ENCODE data around the gene ANO4.
"Not testable (repeated sequence)": the region's sequence is repeated elsewhere in the genome, so short reads cannot be mapped to it uniquely, and the experiment has no call there.

The ANO4 gene

GRCh38 chr12:100871195-100871734 lies 76.7 kb downstream of the ANO4 start:
- no peak for DNase-seq (ENCODE audit: low spot score)

DNA sequence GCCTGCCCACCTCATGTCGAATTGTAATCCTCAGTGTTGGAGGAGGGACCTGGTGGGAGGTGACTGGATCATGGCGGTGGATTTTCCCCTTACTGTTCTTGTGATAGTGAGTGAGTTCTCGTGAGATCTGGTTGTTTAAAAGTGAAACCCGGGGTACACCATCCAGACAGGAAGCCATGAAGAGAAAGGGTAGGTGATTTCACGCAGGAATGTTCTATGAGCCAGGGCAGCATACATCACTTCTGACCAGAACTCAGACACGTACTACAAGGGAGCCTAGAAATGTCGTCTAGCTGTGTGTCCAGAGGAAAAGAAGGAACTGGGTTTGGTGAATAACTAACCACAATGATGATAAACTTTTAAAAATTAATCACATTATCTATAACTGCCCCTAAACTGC lies 80.6 kb downstream of the ANO4 start:
- DNase-seq (ENCODE audit: low spot score), result no peak

GRCh38 chr12:100875771-100876170 lies 81.2 kb downstream of the ANO4 start:
- DNase-seq (ENCODE audit: low spot score), result peak; percentile 3

GRCh38 chr12:100877776-100878175 lies 83.2 kb downstream of the ANO4 start:
- no peak for DNase-seq (ENCODE audit: low spot score)

- DNase-seq (ENCODE audit: low spot score), result peak; percentile 57
Observed at GRCh38 chr12:100895192-100895591, 100.6 kb downstream of the ANO4 start.

GRCh38 chr12:100896192-100896591 lies 101.6 kb downstream of the ANO4 start:
- DNase-seq (ENCODE audit: low spot score), result no peak

DNA sequence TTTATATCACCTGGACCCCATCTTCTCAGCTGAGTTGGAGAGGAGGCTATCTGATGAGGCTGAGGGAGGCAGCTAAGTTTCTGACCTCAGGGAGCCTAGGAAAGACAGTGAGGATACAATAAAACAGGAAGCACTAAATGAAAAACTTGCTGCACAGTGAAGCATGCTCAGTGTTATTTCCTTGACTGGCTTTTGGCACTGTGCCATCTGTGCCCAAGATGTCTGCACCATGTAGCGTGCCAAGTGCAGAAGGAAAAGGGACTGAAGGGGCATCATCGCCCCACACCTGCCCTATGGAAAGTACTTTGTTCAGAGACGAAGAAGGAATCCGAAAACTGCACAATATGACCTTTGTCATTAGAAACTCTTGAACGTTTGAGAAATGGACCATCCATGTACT lies 102.7 kb downstream of the ANO4 start:
- peak; percentile 65 for DNase-seq (ENCODE audit: low spot score)

DNA sequence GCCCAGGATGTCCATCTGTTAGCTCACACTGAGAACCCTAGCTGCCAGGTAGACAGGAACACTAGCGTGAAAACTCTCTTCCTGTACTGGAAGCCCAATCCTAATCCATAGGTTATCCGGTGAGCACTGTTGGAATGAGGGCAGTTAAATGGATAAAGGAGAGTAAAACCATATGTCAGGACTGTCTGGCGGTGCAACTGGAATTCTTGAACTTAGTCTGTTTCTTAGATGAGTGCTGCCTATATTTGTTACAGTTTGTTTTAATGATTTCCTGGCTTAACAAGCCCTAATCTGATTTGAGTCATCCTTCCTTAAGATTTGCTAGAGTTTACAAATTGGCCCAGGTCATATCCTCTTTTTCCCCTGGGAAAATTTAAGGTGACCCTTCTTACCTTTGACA lies 104.7 kb downstream of the ANO4 start:
- DNase-seq (ENCODE audit: low spot score), result no peak

DNA sequence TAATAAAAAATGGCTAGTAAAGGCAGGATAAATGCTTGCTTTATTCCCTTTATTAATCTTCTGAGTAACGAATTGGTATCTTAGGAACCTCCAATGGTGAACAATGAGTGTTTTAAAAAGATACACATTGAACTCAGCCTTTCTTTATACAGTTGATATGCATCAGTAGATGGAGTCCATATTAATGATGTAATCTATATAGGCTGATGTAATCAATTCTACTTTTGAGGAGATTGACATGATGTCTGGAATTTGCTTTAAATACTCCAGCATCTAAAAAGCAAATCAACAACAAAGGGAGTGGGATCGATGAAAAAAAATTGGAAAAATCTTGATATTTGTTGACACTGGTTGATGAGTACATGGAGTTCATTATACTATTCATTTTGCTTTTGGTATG lies 106.2 kb downstream of the ANO4 start:
- no peak for DNase-seq (ENCODE audit: low spot score)

DNA sequence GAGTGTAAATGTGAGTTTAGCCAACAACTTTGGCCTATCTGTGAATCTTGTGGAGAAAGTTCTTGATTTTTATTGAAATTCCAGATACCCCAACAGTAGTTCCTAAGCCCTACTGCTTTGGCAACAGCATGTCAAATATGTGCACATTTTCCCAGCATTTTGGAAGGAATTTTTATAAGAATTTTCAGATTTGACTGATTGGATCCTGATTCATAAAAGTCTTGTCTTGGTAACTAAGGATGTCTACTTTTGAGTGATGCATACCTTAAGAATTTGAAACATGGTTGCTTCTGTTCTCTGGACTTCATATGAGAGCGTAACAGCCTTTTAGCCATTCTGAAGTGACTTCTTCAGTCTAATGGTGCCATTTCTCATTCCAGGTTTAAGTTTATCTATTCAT lies 106.7 kb downstream of the ANO4 start:
- DNase-seq (ENCODE audit: low spot score), result peak; percentile 14

- peak; percentile 16 for DNase-seq (ENCODE audit: low spot score)
Observed at GRCh38 chr12:100904270-100904669, 109.7 kb downstream of the ANO4 start.

- peak; percentile 72 for DNase-seq (ENCODE audit: low spot score)
Observed at GRCh38 chr12:100908501-100908900, 113.9 kb downstream of the ANO4 start.

GRCh38 chr12:100913872-100914592 lies 119.5 kb downstream of the ANO4 start:
- DNase-seq (ENCODE audit: low spot score), result no peak

DNA sequence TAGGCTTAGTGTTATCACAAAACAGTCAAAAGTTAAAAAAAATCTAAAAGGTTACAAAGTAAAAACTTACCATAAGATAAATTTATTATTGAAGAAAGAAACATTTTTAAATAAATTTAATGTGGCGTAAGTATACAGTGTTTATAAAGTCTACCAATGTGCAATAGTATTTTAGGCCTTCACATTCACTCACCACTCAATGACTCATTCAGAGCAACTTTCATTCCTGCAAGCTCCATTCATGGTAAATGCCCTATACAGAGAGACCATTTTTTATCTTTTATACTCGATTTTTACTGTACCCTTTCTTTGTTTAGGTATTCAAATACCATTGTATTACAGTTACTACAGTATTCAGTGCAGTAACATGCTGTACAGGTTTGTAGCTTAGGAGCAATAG lies 124.5 kb downstream of the ANO4 start:
- no peak for DNase-seq (ENCODE audit: low spot score)

GRCh38 chr12:100920493-100920892 lies 125.9 kb downstream of the ANO4 start:
- DNase-seq (ENCODE audit: low spot score), result no peak

- DNase-seq (ENCODE audit: low spot score), result peak; percentile 70
Observed at GRCh38 chr12:100926669-100927248, 132.2 kb downstream of the ANO4 start.

DNA sequence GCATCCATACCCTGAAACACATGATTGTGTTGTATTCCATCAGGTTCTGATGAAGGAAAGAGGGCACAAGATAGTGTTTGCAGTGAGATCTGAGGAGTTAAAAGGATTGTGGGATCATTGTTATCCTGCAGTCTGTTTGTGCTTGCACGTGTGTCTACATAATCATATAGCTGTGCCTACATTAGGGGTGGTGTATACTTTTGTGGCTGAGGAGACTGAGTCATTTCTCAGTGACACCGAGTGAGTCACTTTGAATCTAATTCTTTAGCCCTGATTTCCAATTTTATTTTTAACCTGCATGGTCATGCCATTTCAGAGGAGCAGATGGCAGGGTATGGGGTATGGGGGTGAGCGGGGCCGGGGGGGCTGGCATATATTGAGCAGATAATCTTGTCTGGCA lies 133.2 kb downstream of the ANO4 start:
- peak; percentile 68 for DNase-seq (ENCODE audit: low spot score)

DNA sequence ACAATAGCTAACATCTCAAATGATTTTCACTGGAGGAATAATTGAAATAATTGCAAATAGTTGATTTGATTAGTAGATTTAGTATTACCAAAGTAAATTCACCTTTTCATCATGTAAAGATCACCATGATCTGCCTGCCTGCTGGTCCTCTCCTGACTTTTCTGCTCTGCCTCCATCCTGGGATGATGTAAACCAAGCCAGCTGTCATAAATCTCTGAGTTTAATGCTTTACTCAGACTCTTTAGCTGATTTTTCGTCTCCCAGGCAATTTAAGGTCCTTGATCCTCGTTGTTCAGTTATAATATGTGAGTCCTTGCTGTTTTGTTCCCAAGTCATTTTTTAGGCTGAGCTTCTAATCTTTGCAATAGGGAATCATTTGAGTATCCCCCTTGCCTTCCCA lies 138.0 kb downstream of the ANO4 start:
- no peak for DNase-seq (ENCODE audit: low spot score)

DNA sequence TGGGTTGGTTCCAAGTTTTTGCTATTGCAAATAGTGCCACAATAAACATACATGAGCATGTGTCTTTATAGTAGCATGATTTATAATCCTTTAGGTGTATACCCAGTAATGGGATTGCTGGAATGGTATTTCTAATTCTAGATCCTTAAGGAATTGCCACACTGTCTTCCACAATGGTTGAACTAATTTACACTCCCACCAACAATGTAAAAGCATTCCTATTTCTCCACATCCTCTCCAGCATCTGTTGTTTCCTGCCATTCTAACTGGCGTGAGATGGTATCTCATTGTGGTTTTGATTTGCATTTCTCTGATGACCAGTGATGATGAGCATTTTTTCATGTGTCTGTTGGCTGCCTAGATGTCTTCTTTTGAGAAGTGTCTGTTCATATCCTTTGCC lies 139.0 kb downstream of the ANO4 start:
- not testable (repeated sequence) for DNase-seq (ENCODE audit: low spot score)

DNA sequence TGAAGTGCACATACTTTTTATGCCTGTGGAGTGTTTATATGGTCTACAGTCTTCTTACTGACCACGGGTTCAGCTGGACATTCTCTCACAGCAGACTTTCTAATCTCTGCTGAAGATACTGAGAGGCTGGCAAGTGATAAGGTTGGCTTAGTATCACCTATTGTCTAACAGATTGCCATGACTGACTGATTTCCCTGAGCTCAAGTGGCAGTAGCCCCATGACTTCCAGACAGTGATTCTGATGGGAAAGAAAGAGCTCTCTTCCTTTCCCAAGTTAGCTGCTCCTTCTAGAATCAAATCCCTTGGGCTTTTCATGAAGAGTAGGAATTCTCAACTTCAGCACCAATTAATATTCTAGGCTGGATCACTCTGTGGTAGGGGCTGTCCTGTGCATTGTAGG lies 141.4 kb downstream of the ANO4 start:
- no peak for DNase-seq (ENCODE audit: low spot score)

- DNase-seq (ENCODE audit: low spot score), result no peak
Observed at GRCh38 chr12:100936661-100937060, 142.1 kb downstream of the ANO4 start.

- DNase-seq (ENCODE audit: low spot score), result no peak
Observed at GRCh38 chr12:100940503-100940902, 145.9 kb downstream of the ANO4 start.

GRCh38 chr12:100942984-100943749 lies 148.6 kb downstream of the ANO4 start:
- DNase-seq (ENCODE audit: low spot score), result no peak

Data from kidney tubule cell (primary cell).